Tibial artery (tissue), 4 donors: ENCODE data around the gene CIITA.

Experiments used
- DNase-seq, 2 donors: peaks; one replicate each; pipeline ENCODE4 v3.0.0-alpha.2; 2019
- H3K27ac ChIP-seq, 2 donors: fragments of 200-600 bp; sonication (generic) in 1 of 2; 1 replicate in 1 of 2; 2 replicates in 1 of 2; pipeline ENCODE4 v1.5.1; 2018 to 2019; ENCODE audit warnings: mild to moderate bottlenecking in 1 of 2
- H3K27me3 ChIP-seq, 2 donors: fragments of 200-600 bp; sonication (generic) in 1 of 2; one replicate each; pipeline versions ENCODE4 v1.5.1 to v1.6.0; 2016 to 2019
- H3K36me3 ChIP-seq, 3 donors: fragments of 200-600 bp; sonication (generic) in 2 of 3; one replicate each; pipeline ENCODE4 v1.5.1; 2016 to 2019; ENCODE audit warnings: mild to moderate bottlenecking in 2 of 3
- H3K4me1 ChIP-seq, 4 donors: fragments of 200-600 bp; sonication (generic) in 2 of 4; 1 replicate in 3 of 4; 2 replicates in 1 of 4; pipeline ENCODE4 v1.5.1; 2016 to 2019
- H3K4me3 ChIP-seq, 2 donors: fragments of 200-600 bp; sonication (generic) in 1 of 2; 1 replicate in 1 of 2; 2 replicates in 1 of 2; pipeline ENCODE4 v1.5.1; 2018 to 2019; ENCODE audit warnings: mild to moderate bottlenecking in 2 of 2
- H3K9me3 ChIP-seq, 3 donors: fragments of 200-600 bp; sonication (generic) in 1 of 3; one replicate each; pipeline ENCODE4 v1.5.1; 2016 to 2019
- intact Hi-C: fragments of 100-400 bp; cut with DNase I; formaldehyde crosslinking; loops from one replicate; pipeline ENCODE4 v1.15.0; 2023; ENCODE audit warnings: low total_unique reads
- TF ChIP-seq, protein P1 (sequence below), 2 experiments: fragments of 200-600 bp in 1 of 2; fragments of 450-650 bp in 1 of 2; IDR thresholded peaks; one replicate each; pipeline ENCODE4 v1.5.1; 2017 to 2019; ENCODE audit warnings: antibody characterized with exemption in 2 of 2, mild to moderate bottlenecking in 1 of 2, moderate library complexity in 1 of 2

The CIITA gene

DNA sequence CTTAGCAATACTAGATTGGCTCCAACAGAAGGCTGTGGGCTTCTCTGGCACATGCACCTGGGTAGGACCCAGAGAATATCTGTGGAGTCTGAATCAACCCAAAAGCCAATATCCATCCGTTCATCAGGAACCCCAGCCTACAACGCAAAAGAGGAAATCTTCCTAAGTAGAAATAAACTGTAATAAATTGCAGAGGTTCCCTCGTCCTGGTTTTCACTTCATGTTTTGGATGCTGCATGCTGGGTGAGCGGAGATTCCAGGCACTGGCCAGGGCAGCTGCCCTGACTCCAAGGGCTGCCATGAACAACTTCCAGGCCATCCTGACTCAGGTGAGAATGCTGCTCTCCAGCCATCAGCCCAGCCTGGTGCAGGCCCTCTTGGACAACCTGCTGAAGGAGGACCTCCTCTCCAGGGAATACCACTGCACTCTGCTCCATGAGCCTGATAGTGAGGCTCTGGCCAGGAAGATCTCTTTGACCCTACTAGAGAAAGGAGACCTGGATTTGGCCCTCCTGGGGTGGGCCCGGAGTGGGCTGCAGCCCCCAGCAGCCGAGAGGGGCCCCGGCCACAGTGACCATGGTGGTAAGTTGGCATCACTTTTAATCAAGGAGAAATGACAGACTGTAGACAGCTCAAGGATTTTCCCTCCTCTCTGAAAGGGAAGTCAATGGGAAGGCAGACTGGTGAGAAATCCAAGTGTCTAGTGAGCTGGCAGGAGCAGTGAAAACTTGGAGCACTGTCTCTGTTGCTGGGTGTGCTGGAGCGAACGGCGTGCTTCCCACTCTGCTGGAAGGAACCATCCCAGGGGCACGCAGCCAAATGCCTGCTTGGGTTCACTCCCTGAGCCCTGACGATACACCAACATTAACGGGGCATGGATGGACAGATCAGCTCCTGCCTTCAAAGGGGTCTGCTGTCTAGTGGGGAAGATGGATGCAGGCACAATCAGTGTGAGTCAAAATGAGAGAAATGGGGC is 10.7 kb upstream of the CIITA start:
- TF ChIP-seq, protein P1, sequence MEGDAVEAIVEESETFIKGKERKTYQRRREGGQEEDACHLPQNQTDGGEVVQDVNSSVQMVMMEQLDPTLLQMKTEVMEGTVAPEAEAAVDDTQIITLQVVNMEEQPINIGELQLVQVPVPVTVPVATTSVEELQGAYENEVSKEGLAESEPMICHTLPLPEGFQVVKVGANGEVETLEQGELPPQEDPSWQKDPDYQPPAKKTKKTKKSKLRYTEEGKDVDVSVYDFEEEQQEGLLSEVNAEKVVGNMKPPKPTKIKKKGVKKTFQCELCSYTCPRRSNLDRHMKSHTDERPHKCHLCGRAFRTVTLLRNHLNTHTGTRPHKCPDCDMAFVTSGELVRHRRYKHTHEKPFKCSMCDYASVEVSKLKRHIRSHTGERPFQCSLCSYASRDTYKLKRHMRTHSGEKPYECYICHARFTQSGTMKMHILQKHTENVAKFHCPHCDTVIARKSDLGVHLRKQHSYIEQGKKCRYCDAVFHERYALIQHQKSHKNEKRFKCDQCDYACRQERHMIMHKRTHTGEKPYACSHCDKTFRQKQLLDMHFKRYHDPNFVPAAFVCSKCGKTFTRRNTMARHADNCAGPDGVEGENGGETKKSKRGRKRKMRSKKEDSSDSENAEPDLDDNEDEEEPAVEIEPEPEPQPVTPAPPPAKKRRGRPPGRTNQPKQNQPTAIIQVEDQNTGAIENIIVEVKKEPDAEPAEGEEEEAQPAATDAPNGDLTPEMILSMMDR (IDR thresholded peaks at IDR 0.05): no peak
- no peaks in the 10 kb centered on the region for H3K9me3 ChIP-seq
- peaks cover 0 to 17% of the 10 kb centered on the region in 2 donors for H3K27me3 ChIP-seq
- no peaks in the 10 kb centered on the region for H3K36me3 ChIP-seq
- no peak overlapping the region for H3K27ac ChIP-seq
- peak; percentile 48 to 65 for DNase-seq
- intact Hi-C loops: no loop called here
- H3K4me1 ChIP-seq: peaks cover 0 to 5% (median 0%) of the 10 kb centered on the region in 4 donors
- peak overlapping the region; percentile 11 to 28 for H3K4me3 ChIP-seq

DNA sequence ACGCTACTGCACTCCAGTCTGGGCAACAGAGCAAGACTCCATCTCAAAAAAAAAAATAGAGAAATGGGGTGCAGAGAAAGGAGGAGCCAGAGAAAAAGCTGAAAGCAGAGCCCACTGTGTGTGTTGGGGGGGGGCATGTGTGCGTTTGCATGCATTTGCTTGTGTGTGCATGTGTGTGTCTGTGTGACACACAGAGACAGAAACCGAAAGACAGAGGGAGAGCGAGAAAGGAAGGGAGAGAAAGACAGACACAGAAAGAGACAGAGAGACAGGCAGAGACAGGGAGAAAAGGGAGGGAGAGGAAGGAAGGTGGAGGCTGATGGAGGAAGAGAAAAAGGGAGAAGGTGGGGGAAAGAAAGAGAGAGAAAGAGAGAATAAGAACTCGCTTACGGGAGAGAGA is 9.8 kb upstream of the CIITA start:
- no peak overlapping the region for H3K27ac ChIP-seq
- H3K4me3 ChIP-seq: peak overlapping the region; percentile 11 to 28
- DNase-seq: peak in 1 of 2 donors; percentile 34
- H3K36me3 ChIP-seq: no peaks in the 10 kb centered on the region
- intact Hi-C loops: no loop called here
- TF ChIP-seq, protein P1 (IDR thresholded peaks at IDR 0.05): no peak
- peaks cover 0 to 17% of the 10 kb centered on the region in 2 donors for H3K27me3 ChIP-seq
- H3K9me3 ChIP-seq: no peaks in the 10 kb centered on the region
- H3K4me1 ChIP-seq: peaks cover 0 to 5% (median 0%) of the 10 kb centered on the region in 4 donors

DNA sequence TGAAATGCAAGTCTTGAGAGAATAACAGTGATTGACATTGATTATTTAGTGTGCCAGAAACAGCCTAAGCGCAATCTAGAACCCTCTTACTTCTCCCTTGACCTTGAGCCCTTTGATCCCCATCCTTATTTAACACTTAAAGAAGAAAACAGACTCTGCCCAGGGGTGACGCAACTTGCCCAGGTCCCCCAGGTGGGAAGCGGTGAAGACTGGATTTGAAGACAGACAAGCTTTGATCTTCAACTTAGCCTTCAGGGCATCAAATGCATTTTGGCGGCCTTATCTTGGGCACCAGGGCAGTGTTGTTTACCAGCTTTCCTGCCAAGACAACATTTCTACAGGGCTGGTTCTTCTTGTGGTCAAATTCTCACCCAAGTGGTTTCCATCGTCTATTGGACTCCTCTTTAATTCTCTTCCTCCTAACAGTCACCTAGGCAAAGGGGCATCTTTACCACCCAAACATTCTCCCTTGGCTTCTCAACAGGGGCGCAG is 8.9 kb upstream of the CIITA start:
- Histone ChIP-seq H3K36me3 (no peaks in the 10 kb centered on the region), H3K9me3 (no peaks in the 10 kb centered on the region), H3K27me3 (peaks cover 0 to 17% of the 10 kb centered on the region in 2 donors), H3K4me3 (no peak overlapping the region), H3K27ac (no peak overlapping the region), H3K4me1 (peaks cover 0 to 5% (median 0%) of the 10 kb centered on the region in 4 donors)
- intact Hi-C loops: no loop called here
- TF ChIP-seq, protein P1 (IDR thresholded peaks at IDR 0.05): no peak
- no peak for DNase-seq

- intact Hi-C loops: no loop called here
- TF ChIP-seq, protein P1 (IDR thresholded peaks at IDR 0.05): no peak
Measured at GRCh38 chr16:10868596-10869469, 8.2 kb upstream of the CIITA start.

DNA sequence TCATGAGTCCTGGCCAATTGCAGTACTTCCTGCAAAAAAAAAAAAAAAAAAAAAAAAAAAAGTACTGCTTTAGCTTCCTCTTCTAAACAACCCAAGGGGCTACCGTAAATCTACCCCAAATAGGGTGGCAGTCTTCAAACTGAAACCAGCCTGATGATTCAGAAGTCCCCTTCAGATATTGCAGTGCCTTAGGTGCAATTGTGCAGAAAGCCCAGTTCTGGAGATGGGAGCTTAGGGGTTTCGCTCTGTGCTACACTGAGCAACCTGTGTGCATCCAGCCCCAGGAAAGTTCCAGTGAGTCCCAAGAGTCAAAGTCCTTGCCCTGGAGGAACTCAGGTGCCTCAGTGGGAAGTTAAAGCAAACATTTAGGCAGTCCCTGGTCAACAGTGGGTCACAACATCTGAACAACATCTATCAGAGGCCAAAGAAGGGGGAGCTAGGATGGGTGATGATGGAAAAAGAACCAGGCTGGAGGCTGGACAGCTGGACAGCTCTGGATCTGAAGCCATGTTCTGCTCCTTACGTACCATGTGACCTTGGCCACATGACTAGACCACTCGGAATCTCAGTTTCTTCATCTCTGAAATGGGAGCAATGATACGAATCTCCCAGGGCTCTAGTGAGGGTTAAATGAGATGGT is 6.7 kb upstream of the CIITA start:
- Histone ChIP-seq H3K36me3 (no peaks in the 10 kb centered on the region), H3K27me3 (peaks cover 0 to 31% of the 10 kb centered on the region in 2 donors)
- intact Hi-C loops: no loop called here

More at GRCh38 chr16:10868596-10869469, 8.2 kb upstream of the CIITA start:
- peaks cover 0 to 5% (median 0%) of the 10 kb centered on the region in 4 donors for H3K4me1 ChIP-seq
- no peaks in the 10 kb centered on the region for H3K36me3 ChIP-seq
- no peak overlapping the region for H3K27ac ChIP-seq
- DNase-seq: peak; percentile 59 to 78
- no peaks in the 10 kb centered on the region for H3K9me3 ChIP-seq
- H3K27me3 ChIP-seq: peaks cover 0 to 20% of the 10 kb centered on the region in 2 donors
- no peak overlapping the region for H3K4me3 ChIP-seq

More for the DNA sequence above, 6.7 kb upstream of the CIITA start:
- Histone ChIP-seq H3K9me3 (no peaks in the 10 kb centered on the region), H3K27ac (no peak overlapping the region), H3K4me1 (peaks cover 0 to 5% (median 0%) of the 10 kb centered on the region in 4 donors), H3K4me3 (no peak overlapping the region)
- DNase-seq: no peak
- TF ChIP-seq, protein P1 (IDR thresholded peaks at IDR 0.05): no peak
